ENCODE measurements around the gene GNPTAB.

DNA sequence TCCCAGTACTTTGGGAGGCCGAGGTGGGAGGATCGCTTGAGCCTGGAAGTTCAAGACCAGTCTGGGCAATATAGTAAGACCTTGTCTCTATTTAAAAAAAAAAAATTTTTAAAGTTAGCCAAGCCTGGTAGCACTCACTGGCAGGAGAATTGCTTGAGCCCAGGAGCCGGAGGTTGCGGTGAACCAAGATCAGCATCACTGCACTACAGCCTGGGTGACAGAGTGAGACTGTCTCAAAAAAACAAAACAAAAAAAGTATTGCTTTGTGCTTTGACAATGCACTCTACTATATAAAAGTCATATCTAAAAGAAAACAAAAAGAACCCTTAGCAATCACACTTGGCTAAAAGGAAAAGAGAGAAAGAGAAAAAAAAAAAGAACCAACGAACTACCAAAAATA lies 26.8 kb downstream of the GNPTAB start:
- TF ChIP-seq ZNF232 (CRISPR knock-in tag; IDR thresholded peaks at IDR 0.05) (no peak), SP1 (CRISPR knock-in tag; conservative IDR thresholded peaks at IDR 0.05) (no peak), ZNF317 (CRISPR knock-in tag; IDR thresholded peaks at IDR 0.05; ENCODE audit: borderline replicate concordance, low read depth) (no peak), IRF2 (CRISPR knock-in tag; IDR thresholded peaks at IDR 0.05; ENCODE audit: borderline replicate concordance, low read depth) (no peak), ZNF138 (CRISPR knock-in tag; conservative IDR thresholded peaks at IDR 0.05) (no peak), CREB1 (CRISPR knock-in tag; IDR thresholded peaks at IDR 0.05) (no peak)
- TF ChIP-seq, protein P1, sequence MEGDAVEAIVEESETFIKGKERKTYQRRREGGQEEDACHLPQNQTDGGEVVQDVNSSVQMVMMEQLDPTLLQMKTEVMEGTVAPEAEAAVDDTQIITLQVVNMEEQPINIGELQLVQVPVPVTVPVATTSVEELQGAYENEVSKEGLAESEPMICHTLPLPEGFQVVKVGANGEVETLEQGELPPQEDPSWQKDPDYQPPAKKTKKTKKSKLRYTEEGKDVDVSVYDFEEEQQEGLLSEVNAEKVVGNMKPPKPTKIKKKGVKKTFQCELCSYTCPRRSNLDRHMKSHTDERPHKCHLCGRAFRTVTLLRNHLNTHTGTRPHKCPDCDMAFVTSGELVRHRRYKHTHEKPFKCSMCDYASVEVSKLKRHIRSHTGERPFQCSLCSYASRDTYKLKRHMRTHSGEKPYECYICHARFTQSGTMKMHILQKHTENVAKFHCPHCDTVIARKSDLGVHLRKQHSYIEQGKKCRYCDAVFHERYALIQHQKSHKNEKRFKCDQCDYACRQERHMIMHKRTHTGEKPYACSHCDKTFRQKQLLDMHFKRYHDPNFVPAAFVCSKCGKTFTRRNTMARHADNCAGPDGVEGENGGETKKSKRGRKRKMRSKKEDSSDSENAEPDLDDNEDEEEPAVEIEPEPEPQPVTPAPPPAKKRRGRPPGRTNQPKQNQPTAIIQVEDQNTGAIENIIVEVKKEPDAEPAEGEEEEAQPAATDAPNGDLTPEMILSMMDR (IDR thresholded peaks at IDR 0.05): no peak
- TF ChIP-seq, protein P2, sequence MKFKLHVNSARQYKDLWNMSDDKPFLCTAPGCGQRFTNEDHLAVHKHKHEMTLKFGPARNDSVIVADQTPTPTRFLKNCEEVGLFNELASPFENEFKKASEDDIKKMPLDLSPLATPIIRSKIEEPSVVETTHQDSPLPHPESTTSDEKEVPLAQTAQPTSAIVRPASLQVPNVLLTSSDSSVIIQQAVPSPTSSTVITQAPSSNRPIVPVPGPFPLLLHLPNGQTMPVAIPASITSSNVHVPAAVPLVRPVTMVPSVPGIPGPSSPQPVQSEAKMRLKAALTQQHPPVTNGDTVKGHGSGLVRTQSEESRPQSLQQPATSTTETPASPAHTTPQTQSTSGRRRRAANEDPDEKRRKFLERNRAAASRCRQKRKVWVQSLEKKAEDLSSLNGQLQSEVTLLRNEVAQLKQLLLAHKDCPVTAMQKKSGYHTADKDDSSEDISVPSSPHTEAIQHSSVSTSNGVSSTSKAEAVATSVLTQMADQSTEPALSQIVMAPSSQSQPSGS (CRISPR knock-in tag; IDR thresholded peaks at IDR 0.05; ENCODE audit: borderline replicate concordance, low read depth): no peak
- TF ChIP-seq, protein P3, sequence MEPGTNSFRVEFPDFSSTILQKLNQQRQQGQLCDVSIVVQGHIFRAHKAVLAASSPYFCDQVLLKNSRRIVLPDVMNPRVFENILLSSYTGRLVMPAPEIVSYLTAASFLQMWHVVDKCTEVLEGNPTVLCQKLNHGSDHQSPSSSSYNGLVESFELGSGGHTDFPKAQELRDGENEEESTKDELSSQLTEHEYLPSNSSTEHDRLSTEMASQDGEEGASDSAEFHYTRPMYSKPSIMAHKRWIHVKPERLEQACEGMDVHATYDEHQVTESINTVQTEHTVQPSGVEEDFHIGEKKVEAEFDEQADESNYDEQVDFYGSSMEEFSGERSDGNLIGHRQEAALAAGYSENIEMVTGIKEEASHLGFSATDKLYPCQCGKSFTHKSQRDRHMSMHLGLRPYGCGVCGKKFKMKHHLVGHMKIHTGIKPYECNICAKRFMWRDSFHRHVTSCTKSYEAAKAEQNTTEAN (CRISPR knock-in tag; IDR thresholded peaks at IDR 0.05): no peak
- TF ChIP-seq, protein P4, sequence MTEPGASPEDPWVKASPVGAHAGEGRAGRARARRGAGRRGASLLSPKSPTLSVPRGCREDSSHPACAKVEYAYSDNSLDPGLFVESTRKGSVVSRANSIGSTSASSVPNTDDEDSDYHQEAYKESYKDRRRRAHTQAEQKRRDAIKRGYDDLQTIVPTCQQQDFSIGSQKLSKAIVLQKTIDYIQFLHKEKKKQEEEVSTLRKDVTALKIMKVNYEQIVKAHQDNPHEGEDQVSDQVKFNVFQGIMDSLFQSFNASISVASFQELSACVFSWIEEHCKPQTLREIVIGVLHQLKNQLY (CRISPR knock-in tag; IDR thresholded peaks at IDR 0.05): no peak
- TF ChIP-seq, protein P5, sequence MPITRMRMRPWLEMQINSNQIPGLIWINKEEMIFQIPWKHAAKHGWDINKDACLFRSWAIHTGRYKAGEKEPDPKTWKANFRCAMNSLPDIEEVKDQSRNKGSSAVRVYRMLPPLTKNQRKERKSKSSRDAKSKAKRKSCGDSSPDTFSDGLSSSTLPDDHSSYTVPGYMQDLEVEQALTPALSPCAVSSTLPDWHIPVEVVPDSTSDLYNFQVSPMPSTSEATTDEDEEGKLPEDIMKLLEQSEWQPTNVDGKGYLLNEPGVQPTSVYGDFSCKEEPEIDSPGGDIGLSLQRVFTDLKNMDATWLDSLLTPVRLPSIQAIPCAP (CRISPR knock-in tag; IDR thresholded peaks at IDR 0.05): no peak

Measured in WTC11 (cell line).